ENCODE results near the gene MCM3AP.
"Not testable (repeated sequence)": the region's sequence is repeated elsewhere in the genome, so short reads cannot be mapped to it uniquely, and the experiment has no call there.

Gene MCM3AP

GRCh38 chr21:46310260-46310659 lies 24.8 kb upstream of the MCM3AP start:
- not testable (repeated sequence) for DNase-seq

GRCh38 chr21:46308431-46308830 lies 23.0 kb upstream of the MCM3AP start:
- no peak for DNase-seq

GRCh38 chr21:46307625-46308024 lies 22.2 kb upstream of the MCM3AP start:
- DNase-seq: no peak

GRCh38 chr21:46304955-46305354 lies 19.5 kb upstream of the MCM3AP start:
- DNase-seq: no peak

- no peak for DNase-seq
These were observed 19.0 kb upstream of the MCM3AP start for GRCh38 chr21:46304437-46304836.

- DNase-seq: no peak
These were observed 16.3 kb upstream of the MCM3AP start for GRCh38 chr21:46301759-46302158.

GRCh38 chr21:46299167-46299566 lies 13.8 kb upstream of the MCM3AP start:
- no peak for DNase-seq

GRCh38 chr21:46297338-46298271 lies 12.2 kb upstream of the MCM3AP start:
- DNase-seq: no peak

GRCh38 chr21:46295996-46296752 lies 10.8 kb upstream of the MCM3AP start:
- DNase-seq: peak in 3 of 4 experiments; percentile 9 to 18 (median 17)

- DNase-seq: no peak
These were observed 9.9 kb upstream of the MCM3AP start for GRCh38 chr21:46295177-46295770.

- no peak for DNase-seq
These were observed 9.3 kb upstream of the MCM3AP start for GRCh38 chr21:46294647-46295176.

GRCh38 chr21:46291561-46291960 lies 6.2 kb upstream of the MCM3AP start:
- no peak for DNase-seq

- no peak for DNase-seq
These were observed 4.3 kb upstream of the MCM3AP start for GRCh38 chr21:46289655-46290179.

GRCh38 chr21:46287541-46287940 lies 2.1 kb upstream of the MCM3AP start:
- DNase-seq: no peak

GRCh38 chr21:46286648-46287002 lies 1.2 kb upstream of the MCM3AP start:
- no peak for DNase-seq

GRCh38 chr21:46285761-46286647 lies 593 bp upstream of the MCM3AP start, which contains the start of gene YBEY:
Gene YBEY (plus strand): TSS chr21:46286342. CDS start chr21:46286914, 572 bp downstream.
- DNase-seq: peak; percentile 75 to 86 (median 78)

GRCh38 chr21:46284733-46285132 lies 678 bp downstream of the MCM3AP start:
- no peak for DNase-seq

GRCh38 chr21:46284077-46284644 lies 1.2 kb downstream of the MCM3AP start:
- DNase-seq: no peak

- no peak for DNase-seq
These were observed 10.5 kb downstream of the MCM3AP start for GRCh38 chr21:46274797-46275390.

- no peak for DNase-seq
These were observed 12.1 kb downstream of the MCM3AP start for GRCh38 chr21:46273341-46273740.

GRCh38 chr21:46269466-46269865 lies 15.9 kb downstream of the MCM3AP start:
- no peak for DNase-seq
